Erythroblast (primary cell): ENCODE results near the gene TMEM45B.

ENCODE experiments used
- GATA1 ChIP-seq: IDR thresholded peaks from 2 replicates; pipeline ENCODE4 v1.6.1; 2011; ENCODE audit warnings: low read depth, mild to moderate bottlenecking, control low read depth, low read length, moderate library complexity
- POLR2A ChIP-seq: IDR thresholded peaks from 2 replicates; pipeline ENCODE4 v1.6.1; 2011; ENCODE audit warnings: mild to moderate bottlenecking, low read length

DNA sequence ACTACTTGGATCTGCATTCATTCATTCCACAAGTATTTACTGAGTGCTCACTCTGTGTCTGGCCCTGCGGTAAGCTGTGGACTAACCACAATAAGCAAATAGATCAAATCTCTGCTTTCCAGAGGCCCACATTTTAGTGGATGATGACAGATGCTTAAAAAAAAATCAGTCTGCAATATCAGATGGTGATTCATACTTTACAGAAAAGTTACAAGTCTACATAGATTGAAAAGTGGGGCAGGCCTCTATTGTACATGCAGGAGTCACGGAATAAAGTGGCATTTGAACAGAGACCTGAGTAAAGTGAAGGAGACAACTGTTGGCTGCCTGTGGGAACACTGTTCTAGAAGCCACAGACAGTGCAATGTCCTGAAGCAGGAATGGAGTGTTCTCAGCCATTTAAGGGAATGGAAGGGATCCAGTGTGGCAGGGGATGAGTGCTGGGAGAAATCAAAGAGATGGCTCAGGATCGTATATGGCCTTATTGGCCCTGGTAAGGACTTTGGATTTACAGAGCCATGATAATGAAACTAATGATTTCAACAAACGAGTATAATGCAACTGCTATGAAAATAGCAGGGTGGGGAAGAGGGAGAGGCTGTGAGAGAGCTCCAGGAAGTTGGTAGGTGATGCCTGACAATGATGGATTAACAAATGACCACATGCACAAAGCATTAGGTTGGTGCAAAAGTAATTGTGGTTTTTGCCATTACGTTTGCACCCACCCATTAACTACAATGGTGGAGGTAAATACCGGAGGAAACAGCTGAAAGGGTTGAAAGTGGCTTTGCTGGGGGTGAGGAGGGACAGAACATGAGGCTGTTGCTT lies 31.1 kb downstream of the TMEM45B start:
- no peak for TF ChIP-seq POLR2A
- TF ChIP-seq GATA1: no peak
